ENCODE data around the gene SYPL2.
"Not testable (repeated sequence)": the region's sequence is repeated elsewhere in the genome, so short reads cannot be mapped to it uniquely, and the experiment has no call there.

Gene SYPL2

DNA sequence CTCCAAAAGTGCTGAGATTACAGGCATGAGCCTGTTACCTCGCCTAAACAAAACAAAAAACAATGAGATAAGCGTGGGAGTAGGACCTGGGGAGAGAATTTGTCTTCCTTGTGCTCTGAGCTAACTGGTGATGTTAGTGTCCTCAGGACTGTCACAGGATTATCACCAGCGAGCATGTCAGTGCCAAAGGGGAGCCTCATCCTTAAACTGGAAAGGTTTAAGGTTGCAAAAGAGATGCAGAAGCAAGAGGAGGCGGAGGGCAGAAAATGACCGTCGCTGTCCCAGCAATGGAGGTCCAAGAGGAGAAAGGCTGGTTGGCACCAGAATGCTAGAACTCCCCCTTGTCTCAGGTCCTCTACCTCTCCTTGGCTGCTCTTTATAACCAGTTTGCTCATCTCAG, 3.9 kb downstream of the SYPL2 start:
- no peak for DNase-seq (ENCODE audit: low read depth, low spot score)

DNA sequence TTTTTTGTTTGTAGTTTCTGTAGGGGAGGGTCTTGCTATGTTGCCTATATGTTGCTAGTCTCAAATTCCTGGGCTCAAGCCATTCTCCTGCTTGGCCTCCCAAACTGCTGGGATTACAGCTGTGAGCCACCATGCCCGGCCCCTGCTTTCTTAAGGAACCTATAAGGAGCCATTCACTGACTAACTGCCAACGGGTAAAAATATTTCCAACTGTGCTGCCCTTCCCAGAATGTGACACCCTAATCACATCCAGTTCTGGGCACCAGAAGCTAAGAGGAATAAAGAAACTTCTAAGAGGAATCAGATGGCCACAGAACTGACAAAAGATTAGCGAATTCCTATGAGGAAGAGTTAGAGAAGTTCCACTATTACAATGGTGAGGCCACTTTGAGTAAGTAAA, 6.4 kb downstream of the SYPL2 start:
- DNase-seq (ENCODE audit: low read depth, low spot score), result no peak

GRCh38 chr1:109473284-109474057, 7.1 kb downstream of the SYPL2 start:
- not testable (repeated sequence) for DNase-seq (ENCODE audit: low read depth, low spot score)

DNA sequence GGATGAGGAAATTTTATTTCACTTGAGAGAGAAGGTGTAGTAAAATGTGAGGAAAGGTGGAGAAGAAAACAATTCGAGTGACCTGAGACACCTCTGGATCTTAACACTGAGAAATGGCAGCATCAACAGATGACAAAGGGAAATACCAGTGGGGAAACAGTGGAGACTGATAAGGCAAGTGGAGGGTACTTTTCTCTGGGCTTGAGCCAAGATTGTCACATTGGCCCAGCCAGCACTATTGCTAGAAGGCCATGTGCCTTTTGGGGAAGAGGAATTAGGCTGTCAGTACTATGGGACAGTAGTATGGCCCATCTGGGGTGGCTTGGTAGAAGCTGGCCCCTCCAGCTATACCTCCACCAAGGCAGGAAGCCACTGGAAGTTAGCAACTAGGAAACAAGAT, 8.4 kb downstream of the SYPL2 start:
- no peak for DNase-seq (ENCODE audit: low read depth, low spot score)

GRCh38 chr1:109475261-109475660, 8.9 kb downstream of the SYPL2 start:
- no peak for DNase-seq (ENCODE audit: low read depth, low spot score)

- no peak for DNase-seq (ENCODE audit: low read depth, low spot score)
These were observed 10.5 kb downstream of the SYPL2 start for GRCh38 chr1:109476825-109477224.

GRCh38 chr1:109477821-109478220, 11.5 kb downstream of the SYPL2 start:
- no peak for DNase-seq (ENCODE audit: low read depth, low spot score)

- DNase-seq (ENCODE audit: low read depth, low spot score), result no peak
These were observed 12.5 kb downstream of the SYPL2 start for GRCh38 chr1:109478806-109479205.

GRCh38 chr1:109479311-109479710, 13.0 kb downstream of the SYPL2 start:
- no peak for DNase-seq (ENCODE audit: low read depth, low spot score)

DNA sequence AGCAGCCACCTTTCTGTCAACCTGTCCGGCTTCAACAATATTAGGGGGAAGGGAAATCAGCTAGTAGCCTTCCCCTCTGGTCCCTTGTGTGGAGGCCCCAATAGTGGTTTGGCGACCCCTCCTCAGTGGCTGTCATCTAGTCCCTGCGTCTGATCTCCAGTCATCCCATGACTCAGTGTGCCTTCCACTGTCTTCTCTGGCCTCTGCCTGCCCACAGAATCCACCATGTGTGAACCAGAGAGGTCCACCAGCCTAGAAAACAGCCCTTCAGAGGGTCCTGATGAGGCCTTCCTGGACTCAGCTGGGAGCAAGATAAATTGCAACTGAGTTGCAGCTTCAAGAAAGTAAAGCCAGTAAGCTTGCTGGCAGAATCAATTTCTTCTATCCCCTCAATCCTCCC, 13.6 kb downstream of the SYPL2 start:
- no peak for DNase-seq (ENCODE audit: low read depth, low spot score)

GRCh38 chr1:109481646-109482045, 15.3 kb downstream of the SYPL2 start:
- DNase-seq (ENCODE audit: low read depth, low spot score), result no peak

GRCh38 chr1:109482242-109482641, 15.9 kb downstream of the SYPL2 start:
- no peak for DNase-seq (ENCODE audit: low read depth, low spot score)

GRCh38 chr1:109482791-109483671, 16.7 kb downstream of the SYPL2 start:
- DNase-seq (ENCODE audit: low read depth, low spot score), result peak; percentile 80

DNA sequence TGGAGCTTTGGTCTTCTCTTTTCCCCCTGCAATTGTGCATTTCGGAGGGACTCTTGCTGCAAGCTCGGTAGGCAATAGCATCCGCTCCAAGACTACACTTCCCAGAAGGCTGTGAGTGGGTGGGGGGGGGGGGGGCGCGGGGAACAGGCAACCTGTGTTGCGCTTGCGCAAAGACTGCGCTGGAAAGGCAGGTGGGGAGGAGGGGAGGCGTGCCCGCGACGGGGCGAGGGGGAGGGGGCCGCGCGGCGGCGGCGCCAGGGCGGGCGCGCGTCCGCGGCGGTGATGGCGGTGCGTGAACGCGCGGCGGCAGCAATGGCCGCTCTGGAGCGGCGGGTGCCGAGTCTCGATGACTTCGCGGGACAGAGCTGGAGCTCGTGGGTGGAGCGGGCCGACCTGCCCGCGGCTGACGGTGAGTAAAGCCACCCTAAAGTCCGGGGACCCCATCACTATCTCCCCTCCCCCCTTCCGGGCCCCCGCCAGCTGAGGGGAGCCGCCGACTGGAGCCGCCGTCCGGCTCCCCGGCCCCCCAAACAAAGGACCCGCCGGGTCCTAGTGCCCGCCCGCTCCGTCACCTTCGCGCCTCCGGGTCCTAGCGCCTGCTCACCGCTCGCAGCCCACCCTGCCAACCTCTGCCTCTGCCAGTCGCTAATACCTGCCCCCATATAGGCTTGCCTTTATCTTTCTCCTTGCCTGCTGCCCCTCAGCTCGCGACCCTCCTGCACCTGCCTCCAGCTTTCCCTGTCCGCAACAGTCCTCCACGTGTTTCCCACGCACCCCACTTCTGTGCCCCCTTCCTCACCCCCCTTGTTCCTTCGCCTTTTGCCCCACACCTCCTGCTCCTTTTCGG, 17.5 kb downstream of the SYPL2 start, which contains the start of gene ATXN7L2:
ATXN7L2 (plus strand) TSS at position 234 of the 847 bp plus-strand sequence; CDS start at position 283, 49 bp downstream.
- DNase-seq (ENCODE audit: low read depth, low spot score), result peak; percentile 81

GRCh38 chr1:109484519-109484975, 18.2 kb downstream of the SYPL2 start:
- DNase-seq (ENCODE audit: low read depth, low spot score), result no peak

DNA sequence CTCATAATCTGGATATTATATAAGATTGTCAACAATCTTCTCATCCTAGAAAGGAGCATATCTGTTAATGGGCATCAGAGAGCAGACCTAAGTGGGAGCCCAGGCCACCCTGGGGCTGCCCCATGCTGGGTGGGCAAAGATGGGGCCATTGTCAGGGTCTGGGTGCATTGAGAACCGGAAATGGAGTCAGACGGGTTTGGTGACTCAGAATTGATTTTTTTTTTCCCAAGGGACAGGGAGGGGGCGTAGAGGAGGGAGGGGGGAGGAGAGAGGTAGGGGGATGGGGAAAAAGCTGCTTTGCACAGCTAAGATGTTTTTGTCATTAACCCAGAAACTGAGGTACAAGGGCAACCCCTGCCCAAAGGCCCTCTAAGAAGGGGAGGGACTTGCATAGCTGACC, 18.7 kb downstream of the SYPL2 start:
- no peak for DNase-seq (ENCODE audit: low read depth, low spot score)

GRCh38 chr1:109487261-109487660, 20.9 kb downstream of the SYPL2 start:
- no peak for DNase-seq (ENCODE audit: low read depth, low spot score)

DNA sequence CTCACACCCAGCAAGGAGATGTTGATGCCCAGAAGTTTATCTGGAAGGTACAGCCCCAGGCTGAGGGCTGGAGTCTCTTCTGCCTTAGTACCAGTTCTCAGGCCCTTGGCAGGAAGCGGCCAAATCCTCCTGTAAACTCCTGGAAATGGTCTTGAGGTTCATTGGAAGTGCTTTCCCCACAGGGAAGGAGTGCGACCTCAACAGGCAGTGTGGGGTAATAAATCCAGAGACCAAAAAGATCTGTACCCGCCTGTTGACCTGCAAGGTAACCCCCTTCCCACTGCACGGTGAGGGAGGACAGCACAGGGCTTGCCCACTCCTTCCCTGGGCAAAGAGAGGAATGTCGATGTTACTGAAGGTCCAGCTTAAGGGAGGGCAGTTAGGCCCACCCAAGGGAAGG, 21.9 kb downstream of the SYPL2 start:
- DNase-seq (ENCODE audit: low read depth, low spot score), result no peak

DNA sequence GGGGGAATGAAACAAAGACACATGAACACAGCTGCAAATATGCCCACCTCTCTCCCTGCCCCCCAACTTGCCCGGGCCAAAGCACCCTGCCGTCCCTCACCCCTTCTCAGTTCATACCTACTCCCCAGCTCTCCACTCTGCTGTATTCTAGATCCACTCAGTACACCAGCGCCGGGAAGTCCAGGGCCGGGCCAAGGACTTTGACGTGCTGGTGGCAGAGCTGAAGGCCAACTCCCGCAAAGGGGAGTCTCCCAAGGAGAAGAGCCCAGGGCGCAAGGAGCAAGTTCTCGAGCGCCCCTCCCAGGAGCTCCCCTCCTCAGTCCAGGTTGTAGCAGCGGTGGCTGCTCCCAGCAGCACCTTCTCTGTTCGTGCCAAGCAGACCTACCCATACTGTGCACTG, 22.4 kb downstream of the SYPL2 start:
- no peak for DNase-seq (ENCODE audit: low read depth, low spot score)

DNA sequence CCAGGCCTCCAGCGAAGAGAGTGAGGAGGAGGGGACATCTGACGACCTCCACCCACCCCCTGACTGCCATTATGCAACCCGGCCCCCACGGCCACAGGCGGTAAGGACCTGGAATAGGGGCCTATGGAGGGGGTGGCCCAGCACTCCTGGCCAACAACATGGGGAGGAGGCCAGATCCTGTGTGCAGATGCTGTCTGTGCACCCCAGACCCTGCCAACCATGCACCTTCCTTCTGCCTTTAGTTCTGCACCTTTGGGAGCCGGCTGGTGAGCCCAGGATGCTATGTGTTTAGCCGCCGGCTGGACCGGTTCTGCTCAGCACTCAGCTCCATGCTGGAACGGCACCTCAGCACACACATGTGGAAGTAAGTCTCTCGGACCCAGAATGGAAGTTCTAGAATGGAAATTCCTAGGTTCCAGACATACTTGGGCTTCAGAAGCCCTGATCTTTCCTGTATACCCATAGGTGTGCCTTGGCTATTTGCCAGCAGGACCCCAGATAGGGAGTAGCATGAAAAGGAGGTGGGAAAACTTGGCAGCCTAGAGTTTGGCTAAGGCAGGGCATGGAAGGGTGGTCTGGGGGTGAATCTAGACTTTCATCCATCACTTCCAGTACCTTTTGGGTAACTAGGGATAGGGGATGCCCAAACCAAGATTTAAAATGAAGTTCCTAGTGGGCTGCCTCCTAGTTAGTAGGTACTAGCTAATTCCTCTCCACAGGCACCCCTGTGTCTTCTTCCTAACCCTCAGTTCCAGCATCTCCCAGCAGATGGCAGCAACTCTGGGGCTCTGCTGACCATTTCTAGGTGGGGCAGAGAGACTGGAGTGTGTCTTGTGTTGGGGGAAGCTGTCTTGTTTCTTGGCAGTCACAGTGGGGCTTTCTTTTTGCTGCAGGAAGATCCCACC, 23.9 kb downstream of the SYPL2 start:
- DNase-seq (ENCODE audit: low read depth, low spot score), result peak; percentile 70

DNA sequence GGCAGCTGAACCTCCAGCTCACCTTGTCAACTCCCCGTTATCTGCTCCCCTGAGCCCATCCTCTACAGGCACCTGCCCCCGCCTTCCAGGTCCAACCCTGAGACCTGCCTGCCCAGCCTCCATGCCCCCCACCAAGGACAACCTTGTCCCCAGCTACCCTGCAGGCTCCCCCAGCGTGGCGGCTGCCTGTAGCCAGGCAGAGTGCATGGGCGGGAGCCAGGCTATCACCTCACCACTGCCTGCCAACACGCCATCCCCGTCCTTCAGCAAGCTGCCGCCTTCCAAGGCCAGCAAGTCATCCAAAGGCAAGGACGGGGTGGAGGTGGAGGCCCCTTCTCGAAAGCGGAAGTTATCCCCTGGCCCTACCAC, 24.6 kb downstream of the SYPL2 start:
- no peak for DNase-seq (ENCODE audit: low read depth, low spot score)

Measured in ELF-1 (cell line).